Stomach (tissue), 4 donors: ENCODE measurements around the gene ASB8.

ENCODE experiments used
- EP300 ChIP-seq: sonication (generic); formaldehyde crosslinking; IDR thresholded peaks from one replicate; pipeline ENCODE4 v1.6.1; 2017; ENCODE audit warnings: antibody characterized with exemption
- POLR2A ChIP-seq, 4 donors: fragments of 450-650 bp; IDR thresholded peaks; one replicate each; pipeline ENCODE4 v1.6.1; 2016; ENCODE audit warnings: antibody characterized with exemption in 4 of 4, control low read depth in 2 of 4, mild to moderate bottlenecking in 1 of 4, moderate library complexity in 1 of 4
- POLR2AphosphoS5 ChIP-seq, 3 donors: sonication (generic); formaldehyde crosslinking; IDR thresholded peaks; one replicate each; pipeline ENCODE4 v1.6.1; 2016; ENCODE audit warnings: antibody characterized with exemption in 3 of 3
- TF ChIP-seq, protein P1 (sequence below), 7 experiments: fragments of 450-650 bp in 4 of 7; fragments of 200-600 bp in 3 of 7; sonication (generic) in 3 of 7; IDR thresholded peaks; one replicate each; pipeline ENCODE4 v1.5.1; 2016 to 2019; ENCODE audit warnings: antibody characterized with exemption in 7 of 7, control low read depth in 2 of 7, mild to moderate bottlenecking in 1 of 7

DNA sequence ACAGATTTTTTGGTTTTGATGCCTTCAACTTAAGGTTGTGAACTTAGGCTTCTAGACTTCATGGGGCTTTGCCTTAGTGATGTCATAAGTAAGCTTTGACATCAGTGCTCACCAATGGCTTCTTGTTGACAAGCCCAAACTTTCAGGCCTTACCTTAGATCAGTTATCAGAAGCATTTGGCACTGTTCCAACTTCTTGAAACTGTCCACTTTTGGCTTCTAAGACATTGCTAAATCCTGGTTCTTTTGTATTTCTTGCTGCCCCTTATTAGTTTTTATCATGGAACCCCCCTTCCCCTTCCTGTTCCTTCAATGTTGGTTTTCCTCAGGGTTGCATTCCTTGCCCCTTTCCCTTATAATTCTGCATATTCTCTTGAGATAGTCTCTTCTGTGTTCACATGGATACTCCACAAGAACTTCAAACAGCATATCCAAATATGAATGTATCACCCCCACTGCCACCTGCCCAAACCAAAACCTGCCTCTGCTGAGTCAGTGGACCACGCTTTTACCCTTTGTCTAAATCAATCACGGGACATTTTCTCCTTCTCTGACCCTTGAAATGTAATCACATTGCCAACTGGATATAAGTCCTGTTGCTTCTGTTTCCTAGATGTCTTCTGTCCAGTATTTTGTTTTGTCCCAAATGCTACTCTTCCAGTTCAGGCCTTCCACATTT is 30.2 kb downstream of the ASB8 start:
- TF ChIP-seq EP300 (no peak), POLR2AphosphoS5 (IDR thresholded peaks at IDR 0.05) (no peak), POLR2A (IDR thresholded peaks at IDR 0.05) (no peak)
- TF ChIP-seq, protein P1, sequence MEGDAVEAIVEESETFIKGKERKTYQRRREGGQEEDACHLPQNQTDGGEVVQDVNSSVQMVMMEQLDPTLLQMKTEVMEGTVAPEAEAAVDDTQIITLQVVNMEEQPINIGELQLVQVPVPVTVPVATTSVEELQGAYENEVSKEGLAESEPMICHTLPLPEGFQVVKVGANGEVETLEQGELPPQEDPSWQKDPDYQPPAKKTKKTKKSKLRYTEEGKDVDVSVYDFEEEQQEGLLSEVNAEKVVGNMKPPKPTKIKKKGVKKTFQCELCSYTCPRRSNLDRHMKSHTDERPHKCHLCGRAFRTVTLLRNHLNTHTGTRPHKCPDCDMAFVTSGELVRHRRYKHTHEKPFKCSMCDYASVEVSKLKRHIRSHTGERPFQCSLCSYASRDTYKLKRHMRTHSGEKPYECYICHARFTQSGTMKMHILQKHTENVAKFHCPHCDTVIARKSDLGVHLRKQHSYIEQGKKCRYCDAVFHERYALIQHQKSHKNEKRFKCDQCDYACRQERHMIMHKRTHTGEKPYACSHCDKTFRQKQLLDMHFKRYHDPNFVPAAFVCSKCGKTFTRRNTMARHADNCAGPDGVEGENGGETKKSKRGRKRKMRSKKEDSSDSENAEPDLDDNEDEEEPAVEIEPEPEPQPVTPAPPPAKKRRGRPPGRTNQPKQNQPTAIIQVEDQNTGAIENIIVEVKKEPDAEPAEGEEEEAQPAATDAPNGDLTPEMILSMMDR (IDR thresholded peaks at IDR 0.05), result no peak
